Adrenal gland (tissue), 5 donors: Measurements from ENCODE around the gene MRPS7.

Source experiments
- CTCF ChIP-seq, 6 experiments: fragments of 450-650 bp in 4 of 6; fragments of 200-600 bp in 2 of 6; sonication (generic) in 1 of 6; IDR thresholded peaks; 1 replicate in 5 of 6; 2 replicates in 1 of 6; pipeline versions ENCODE4 v1.5.1 to v1.8.0; 2016 to 2021; ENCODE audit warnings: antibody characterized with exemption in 6 of 6, mild to moderate bottlenecking in 2 of 6, moderate library complexity in 1 of 6
- POLR2A ChIP-seq, 2 donors: fragments of 450-650 bp; IDR thresholded peaks; one replicate each; pipeline ENCODE4 v1.6.1; 2017; ENCODE audit warnings: antibody characterized with exemption in 2 of 2, mild to moderate bottlenecking in 2 of 2, moderate library complexity in 1 of 2
- donor health status: DM: no; HTN: no; CAD: no.

- TF ChIP-seq CTCF (IDR thresholded peaks at IDR 0.05) (no peak), POLR2A (IDR thresholded peaks at IDR 0.05) (no peak)
Observed at GRCh38 chr17:75300280-75300679, 38.6 kb downstream of the MRPS7 start.
